ENCODE data around the gene CLEC3A.
"Not testable (repeated sequence)": the region's sequence is repeated elsewhere in the genome, so short reads cannot be mapped to it uniquely, and the experiment has no call there.

Gene CLEC3A

GRCh38 chr16:78034530-78034929 is 12.2 kb downstream of the CLEC3A start:
- DNase-seq (ENCODE audit: low read depth), result no peak

GRCh38 chr16:78035012-78035411 is 12.7 kb downstream of the CLEC3A start:
- no peak for DNase-seq (ENCODE audit: low read depth)

GRCh38 chr16:78040396-78040795 is 18.0 kb downstream of the CLEC3A start:
- no peak for DNase-seq (ENCODE audit: low read depth)

GRCh38 chr16:78045865-78046581 is 23.7 kb downstream of the CLEC3A start:
- peak; percentile 10 for DNase-seq (ENCODE audit: low read depth)

- DNase-seq (ENCODE audit: low read depth), result no peak
Measured at GRCh38 chr16:78048319-78048718, 26.0 kb downstream of the CLEC3A start.

GRCh38 chr16:78050734-78051400 is 28.5 kb downstream of the CLEC3A start:
- no peak for DNase-seq (ENCODE audit: low read depth)

GRCh38 chr16:78057803-78058564 is 35.6 kb downstream of the CLEC3A start:
- no peak for DNase-seq (ENCODE audit: low read depth)

- not testable (repeated sequence) for DNase-seq (ENCODE audit: low read depth)
Measured at GRCh38 chr16:78059806-78060205, 37.5 kb downstream of the CLEC3A start.

GRCh38 chr16:78060295-78060694 is 37.9 kb downstream of the CLEC3A start:
- DNase-seq (ENCODE audit: low read depth), result no peak

GRCh38 chr16:78060809-78061208 is 38.5 kb downstream of the CLEC3A start:
- DNase-seq (ENCODE audit: low read depth), result no peak

- no peak for DNase-seq (ENCODE audit: low read depth)
Measured at GRCh38 chr16:78065319-78065718, 43.0 kb downstream of the CLEC3A start.

- no peak for DNase-seq (ENCODE audit: low read depth)
Measured at GRCh38 chr16:78069913-78070312, 47.6 kb downstream of the CLEC3A start.

GRCh38 chr16:78072275-78072674 is 49.9 kb downstream of the CLEC3A start:
- no peak for DNase-seq (ENCODE audit: low read depth)

- no peak for DNase-seq (ENCODE audit: low read depth)
Measured at GRCh38 chr16:78075800-78076199, 53.5 kb downstream of the CLEC3A start.

GRCh38 chr16:78081341-78081740 is 59.0 kb downstream of the CLEC3A start:
- no peak for DNase-seq (ENCODE audit: low read depth)

Measured in activated T-cell treated with anti-CD3 and anti-CD28 coated beads for 24 hours (primary cell).